ENCODE data around the gene SPI1.

Gene SPI1

GRCh38 chr11:47360341-47360740 lies 18.0 kb downstream of the SPI1 start:
- in situ Hi-C loops (cut with MboI; ENCODE audit: low sequenced_read_pairs) = no loop called here

GRCh38 chr11:47359586-47359985 lies 18.8 kb downstream of the SPI1 start:
- in situ Hi-C loops (cut with MboI; ENCODE audit: low sequenced_read_pairs) = no loop called here

- in situ Hi-C loops (cut with MboI; ENCODE audit: low sequenced_read_pairs) = no loop called here
Measured at GRCh38 chr11:47359162-47359561, 19.2 kb downstream of the SPI1 start.

- in situ Hi-C loops (cut with MboI; ENCODE audit: low sequenced_read_pairs) = no loop called here
Measured at GRCh38 chr11:47358731-47359051, 19.7 kb downstream of the SPI1 start.

- in situ Hi-C loops (cut with MboI; ENCODE audit: low sequenced_read_pairs) = no loop called here
Measured at GRCh38 chr11:47357985-47358730, 20.2 kb downstream of the SPI1 start.

- in situ Hi-C loops (cut with MboI; ENCODE audit: low sequenced_read_pairs) = no loop called here
Measured at GRCh38 chr11:47356998-47357329, 21.4 kb downstream of the SPI1 start.

- in situ Hi-C loops (cut with MboI; ENCODE audit: low sequenced_read_pairs) = no loop called here
Measured at GRCh38 chr11:47356129-47356997, 22.0 kb downstream of the SPI1 start.

GRCh38 chr11:47355283-47356128 lies 22.8 kb downstream of the SPI1 start:
- in situ Hi-C loops (cut with MboI; ENCODE audit: low sequenced_read_pairs) = no loop called here

- in situ Hi-C loops (cut with MboI; ENCODE audit: low sequenced_read_pairs) = no loop called here
Measured at GRCh38 chr11:47354913-47355282, 23.4 kb downstream of the SPI1 start.

- in situ Hi-C loops (cut with MboI; ENCODE audit: low sequenced_read_pairs) = no loop called here
Measured at GRCh38 chr11:47353978-47354774, 24.2 kb downstream of the SPI1 start.

- in situ Hi-C loops (cut with MboI; ENCODE audit: low sequenced_read_pairs) = no loop called here
Measured at GRCh38 chr11:47352556-47352955, 25.8 kb downstream of the SPI1 start, which contains the start of gene MYBPC3. MYBPC3 (minus strand) TSS chr11:47352702; CDS start chr11:47352647, 55 bp downstream.

GRCh38 chr11:47351156-47352126 lies 26.9 kb downstream of the SPI1 start:
- in situ Hi-C loops (cut with MboI; ENCODE audit: low sequenced_read_pairs) = no loop called here

- in situ Hi-C loops (cut with MboI; ENCODE audit: low sequenced_read_pairs) = no loop called here
Measured at GRCh38 chr11:47350315-47350714, 28.0 kb downstream of the SPI1 start.

GRCh38 chr11:47349521-47350095 lies 28.7 kb downstream of the SPI1 start:
- in situ Hi-C loops (cut with MboI; ENCODE audit: low sequenced_read_pairs) = no loop called here

GRCh38 chr11:47348859-47349258 lies 29.5 kb downstream of the SPI1 start:
- in situ Hi-C loops (cut with MboI; ENCODE audit: low sequenced_read_pairs) = no loop called here

GRCh38 chr11:47348131-47348802 lies 30.1 kb downstream of the SPI1 start:
- in situ Hi-C loops (cut with MboI; ENCODE audit: low sequenced_read_pairs) = no loop called here

GRCh38 chr11:47347137-47347536 lies 31.2 kb downstream of the SPI1 start:
- in situ Hi-C loops (cut with MboI; ENCODE audit: low sequenced_read_pairs) = no loop called here

GRCh38 chr11:47345890-47346563 lies 32.3 kb downstream of the SPI1 start:
- in situ Hi-C loops (cut with MboI; ENCODE audit: low sequenced_read_pairs) = no loop called here

Data from HL-60/S4 (cell line).